A673 (cell line): ENCODE data around the gene GOSR2. TPM values are rescaled to one million over a fixed set of nuclear protein-coding genes. Genes with fewer than 3 reads are reported as not detected.

Experiments used
- BruUV-seq: library from RNA; stranded (reverse); fragments of 400-500 nt; replicated peaks from 2 replicates; lab custom pipeline; 2021; lab: Mats Ljungman, UMichigan
- CTCF ChIA-PET: fragments of 300-600 bp; sonication (Branson Sonifier 250); formaldehyde crosslinking; loops from one replicate; lab custom pipeline; 2022; ENCODE audit warnings: antibody characterized with exemption; lab: Charles Lee
- POLR2A ChIA-PET: fragments of 300-600 bp; sonication (Branson Sonifier 250); formaldehyde crosslinking; loops from one replicate; lab custom pipeline; 2022; ENCODE audit warnings: antibody characterized with exemption; ENCODE audit not compliant: low non-redundant PET; lab: Charles Lee
- DNase-seq: peaks from one replicate; pipeline ENCODE4 v3.0.0-alpha.2; 2015; ENCODE audit warnings: low spot score
- H3K27ac ChIP-seq: fragments of 200-600 bp; sonication (generic); 2 replicates; pipeline ENCODE4 v1.5.1; 2016; ENCODE audit warnings: mixed run types, low read depth, mild to moderate bottlenecking, mixed read lengths, antibody characterized with exemption, low read length; ENCODE audit not compliant: poor library complexity, severe bottlenecking
- H3K27me3 ChIP-seq: fragments of 200-600 bp; sonication (generic); replicated peaks from 2 replicates; pipeline ENCODE4 v1.6.1; 2017; ENCODE audit warnings: mixed run types, low read depth, mild to moderate bottlenecking, mixed read lengths, antibody characterized with exemption, low read length; ENCODE audit not compliant: insufficient read depth, poor library complexity
- H3K36me3 ChIP-seq: fragments of 200-600 bp; sonication (generic); 2 replicates; pipeline ENCODE4 v1.6.1; 2016; ENCODE audit warnings: mixed run types, mild to moderate bottlenecking, mixed read lengths, antibody characterized with exemption, low read length; ENCODE audit not compliant: insufficient read depth, poor library complexity, severe bottlenecking
- H3K4me1 ChIP-seq: fragments of 200-600 bp; sonication (generic); 2 replicates; pipeline ENCODE4 v1.6.1; 2017; ENCODE audit warnings: mixed run types, mild to moderate bottlenecking, mixed read lengths, antibody characterized with exemption, low read length; ENCODE audit not compliant: insufficient read depth, poor library complexity, severe bottlenecking
- H3K4me3 ChIP-seq: fragments of 200-600 bp; sonication (generic); 2 replicates; pipeline ENCODE4 v1.5.1; 2016; ENCODE audit warnings: low read depth, mixed run types, mild to moderate bottlenecking, mixed read lengths, low read length; ENCODE audit not compliant: poor library complexity, severe bottlenecking
- H3K9me3 ChIP-seq: fragments of 200-600 bp; sonication (generic); 2 replicates; pipeline ENCODE4 v1.6.1; 2016; ENCODE audit warnings: mixed run types, low read depth, mild to moderate bottlenecking, mixed read lengths, antibody characterized with exemption, low read length; ENCODE audit not compliant: poor library complexity, severe bottlenecking
- CTCF ChIP-seq: fragments of 300-800, 200-600 bp; sonication (generic); conservative IDR thresholded peaks from 2 replicates; pipeline ENCODE4 v1.5.1; 2017; ENCODE audit warnings: low read depth, mild to moderate bottlenecking, antibody characterized with exemption, low read length, moderate library complexity, mixed read lengths
- EZH2 ChIP-seq: fragments of 200-600 bp; sonication (generic); IDR thresholded peaks from 2 replicates; pipeline ENCODE4 v1.6.1; 2017; ENCODE audit warnings: borderline replicate concordance, low read depth, mild to moderate bottlenecking, mixed read lengths, antibody characterized with exemption, low read length; ENCODE audit not compliant: poor library complexity, severe bottlenecking
- intact Hi-C: fragments of 100-400 bp; cut with micrococcal nuclease; formaldehyde crosslinking; loops from one replicate; pipeline ENCODE4 v1.10.0; 2022; ENCODE audit not compliant: unreplicated experiment
- total RNA-seq: library from RNA; stranded (reverse); gene quantifications from 2 replicates; pipeline ENCODE4 v1.2.3, GENCODE V29; 2021

The GOSR2 gene
- total RNA-seq, 1 experiment from 2014 or later, result 34.5 TPM

GRCh38 chr17:46916211-46916610, 6.7 kb upstream of the GOSR2 start:
- ChIA-PET POLR2A (no interaction called here), CTCF (no interaction called here)
- Histone ChIP-seq H3K27me3 (no peaks in the 10 kb centered on the region), H3K36me3 (no peaks in the 10 kb centered on the region), H3K4me1 (no peaks in the 10 kb centered on the region), H3K9me3 (no peaks in the 10 kb centered on the region), H3K27ac (no peak overlapping the region), H3K4me3 (no peak overlapping the region)
- DNase-seq, result no peak
- no TSS peak for BruUV-seq
- intact Hi-C loops, result no loop called here
- TF ChIP-seq EZH2 (no peak), CTCF (no peak)

- Histone ChIP-seq H3K27ac (no peak overlapping the region), H3K36me3 (no peaks in the 10 kb centered on the region), H3K9me3 (no peaks in the 10 kb centered on the region), H3K4me1 (no peaks in the 10 kb centered on the region), H3K27me3 (no peaks in the 10 kb centered on the region), H3K4me3 (no peak overlapping the region)
- BruUV-seq, result no TSS peak
- ChIA-PET POLR2A (no interaction called here), CTCF (no interaction called here)
- TF ChIP-seq EZH2 (no peak), CTCF (no peak)
- intact Hi-C loops, result no loop called here
- DNase-seq, result no peak
Measured at GRCh38 chr17:46916623-46917022, 6.3 kb upstream of the GOSR2 start.

GRCh38 chr17:46917041-46917440, 5.9 kb upstream of the GOSR2 start:
- no peak for DNase-seq
- intact Hi-C loops, result no loop called here
- no peak overlapping the region for H3K27ac ChIP-seq
- POLR2A ChIA-PET, result no interaction called here
- no peaks in the 10 kb centered on the region for H3K27me3 ChIP-seq
- no peaks in the 10 kb centered on the region for H3K4me1 ChIP-seq
- no peak for TF ChIP-seq CTCF
- no peak for TF ChIP-seq EZH2
- no peaks in the 10 kb centered on the region for H3K9me3 ChIP-seq
- CTCF ChIA-PET, result no interaction called here
- BruUV-seq, result no TSS peak
- no peaks in the 10 kb centered on the region for H3K36me3 ChIP-seq
- no peak overlapping the region for H3K4me3 ChIP-seq
